Glomerular visceral epithelial cell (primary cell): ENCODE measurements around the gene ERGIC1.

ENCODE experiments used
- DNase-seq: peaks from one replicate; pipeline ENCODE4 v3.0.0-alpha.2; 2016; ENCODE audit errors: extremely low spot score

ERGIC1 gene

DNA sequence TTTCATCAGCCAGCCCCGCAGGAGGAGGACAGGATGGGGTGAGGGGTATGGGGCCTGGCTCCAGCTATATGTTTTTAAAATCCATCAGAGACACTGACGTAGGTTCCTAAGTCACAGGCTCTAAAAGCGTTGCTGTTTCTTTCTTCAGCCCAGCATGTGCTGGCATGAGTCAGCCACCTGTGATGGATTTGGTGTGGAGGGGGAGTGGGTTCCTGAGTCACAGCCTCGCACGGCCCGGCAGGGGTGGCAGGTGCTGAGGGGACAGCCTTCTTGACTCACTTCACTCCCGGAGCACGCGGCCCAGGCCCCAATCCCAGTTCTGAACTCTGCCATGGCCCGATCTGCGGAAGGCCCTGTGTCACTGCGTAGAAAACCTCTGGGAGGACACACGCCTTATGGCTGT lies 86.4 kb downstream of the ERGIC1 start:
- peak; percentile 90 for DNase-seq

DNA sequence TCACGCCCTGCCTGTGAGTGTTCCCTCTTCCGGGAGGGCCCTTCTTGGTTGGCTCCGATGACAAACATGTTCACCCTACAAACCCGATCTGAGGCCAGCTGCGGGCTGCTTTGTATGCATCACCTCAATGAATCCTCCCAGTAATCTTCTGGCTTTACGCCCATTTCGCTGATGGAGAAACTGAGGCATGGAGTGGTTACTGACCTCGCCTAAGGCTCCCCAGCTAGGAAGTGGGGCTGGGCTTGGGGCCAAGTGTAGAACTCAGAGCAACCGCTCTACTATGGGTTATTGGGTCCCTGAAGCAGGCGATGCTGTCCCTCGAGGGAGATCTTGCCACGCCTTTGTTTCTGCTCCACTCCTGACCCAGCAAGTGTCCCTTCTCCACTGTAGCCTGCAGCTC lies 86.9 kb downstream of the ERGIC1 start:
- DNase-seq, result no peak

DNA sequence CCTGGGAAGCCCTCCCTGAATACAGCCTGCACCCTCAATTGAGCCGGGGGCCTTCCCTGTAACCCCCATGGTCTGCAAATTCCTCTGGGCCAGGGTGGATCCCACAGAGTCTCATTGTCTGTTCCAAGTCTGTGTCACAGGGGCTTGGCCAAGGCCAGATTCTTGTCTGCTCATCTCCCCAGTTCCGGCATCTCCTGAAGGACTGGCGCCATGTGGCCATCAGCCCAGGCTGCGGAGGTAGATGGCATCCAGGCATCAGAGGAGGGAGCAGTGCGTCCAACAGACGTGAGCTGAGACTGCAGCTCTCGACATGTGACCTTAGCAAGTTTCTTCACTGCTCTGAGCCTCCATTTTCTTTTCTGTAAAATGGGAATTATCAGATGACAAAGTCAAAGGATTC lies 87.9 kb downstream of the ERGIC1 start:
- no peak for DNase-seq

DNA sequence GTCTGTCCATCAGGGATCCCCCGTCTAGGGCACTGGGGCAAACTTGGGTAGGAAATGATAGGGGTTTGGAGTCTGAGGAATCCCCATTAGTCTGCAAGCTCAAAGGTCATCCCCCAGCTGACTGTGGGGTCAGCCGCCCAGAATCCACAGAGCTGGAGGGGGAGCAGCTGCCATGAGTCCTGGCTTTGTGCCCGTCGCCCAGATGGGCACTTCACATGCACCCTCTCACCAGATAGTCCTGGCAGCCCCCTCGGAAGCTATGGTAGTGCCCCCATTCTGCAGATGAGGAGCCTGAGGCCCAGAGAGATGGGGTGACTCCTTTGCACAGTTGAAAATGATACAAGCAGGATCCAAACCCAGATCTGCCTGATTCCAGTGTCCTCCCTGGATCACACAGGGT lies 89.5 kb downstream of the ERGIC1 start:
- no peak for DNase-seq

DNA sequence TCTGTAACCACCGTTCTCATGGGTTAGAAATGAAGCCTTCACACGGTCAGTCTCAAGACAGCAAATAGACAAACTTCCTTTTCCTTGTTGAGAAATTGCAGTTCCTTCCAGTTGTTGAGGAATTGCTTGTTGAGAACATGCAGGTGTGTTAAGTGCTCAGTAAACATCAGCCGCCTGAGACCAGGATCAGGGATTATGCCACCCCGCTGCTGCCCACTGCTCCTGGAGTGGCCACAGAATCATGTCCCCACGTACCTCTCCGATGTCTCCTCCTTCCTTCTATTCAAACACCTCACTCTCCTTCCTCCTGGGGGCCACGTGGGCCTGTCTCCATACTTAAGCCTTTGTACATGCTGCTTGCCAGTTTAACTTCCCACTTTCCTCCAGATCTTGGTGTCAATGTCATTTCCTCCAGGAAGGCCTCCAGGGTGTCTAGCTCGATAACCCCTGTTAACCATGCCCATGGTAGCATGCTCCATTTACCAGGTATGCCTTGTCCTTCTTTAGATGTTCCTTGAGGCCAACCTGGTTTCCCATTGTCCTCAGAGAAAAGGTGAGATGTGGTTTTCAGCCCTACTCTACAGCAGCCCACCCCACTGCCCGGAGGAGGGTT lies 91.4 kb downstream of the ERGIC1 start:
- no peak for DNase-seq

DNA sequence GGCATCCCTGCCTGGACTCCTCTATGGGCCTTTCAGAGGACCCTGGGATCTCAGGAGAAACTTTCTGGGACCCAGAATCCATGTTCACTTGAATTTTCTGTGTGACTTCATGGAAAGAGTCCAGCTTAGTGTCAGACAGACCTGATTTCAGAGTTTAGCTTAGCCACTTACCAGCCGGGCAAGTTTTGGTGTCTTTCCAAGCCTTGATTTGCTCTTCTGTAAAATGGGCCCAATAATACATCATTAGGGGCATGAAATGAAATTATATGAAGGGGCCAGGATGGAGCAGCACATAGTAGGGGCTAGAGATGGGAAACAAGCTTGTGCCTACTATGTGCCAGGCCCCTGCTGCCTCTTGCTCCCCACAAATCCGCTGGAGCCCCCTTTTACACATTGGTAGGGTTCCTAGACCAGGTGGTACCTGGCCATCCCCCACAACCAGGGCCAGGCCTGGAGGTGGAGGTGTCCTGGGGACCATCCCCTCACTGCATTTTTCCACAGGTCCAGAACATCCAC lies 92.0 kb downstream of the ERGIC1 start:
- no peak for DNase-seq

DNA sequence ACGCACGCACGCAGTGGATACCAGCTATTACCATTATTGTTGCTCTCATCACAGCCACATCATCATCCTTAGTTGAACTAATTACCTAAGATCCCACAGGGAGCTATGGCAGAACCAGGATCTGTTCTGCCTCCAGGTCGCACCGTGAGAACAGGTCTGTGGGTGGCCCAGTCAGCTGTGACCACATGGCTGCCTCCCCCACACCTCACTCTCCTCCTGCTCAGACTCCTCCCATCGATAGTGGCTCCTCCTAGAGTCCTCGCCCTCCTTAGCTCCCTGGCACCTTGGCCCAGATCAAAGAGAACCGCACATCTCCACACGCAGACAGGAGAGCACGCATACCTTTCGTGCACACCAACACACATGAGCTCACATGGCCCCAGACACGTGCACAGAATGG lies 92.7 kb downstream of the ERGIC1 start:
- DNase-seq, result peak; percentile 54

DNA sequence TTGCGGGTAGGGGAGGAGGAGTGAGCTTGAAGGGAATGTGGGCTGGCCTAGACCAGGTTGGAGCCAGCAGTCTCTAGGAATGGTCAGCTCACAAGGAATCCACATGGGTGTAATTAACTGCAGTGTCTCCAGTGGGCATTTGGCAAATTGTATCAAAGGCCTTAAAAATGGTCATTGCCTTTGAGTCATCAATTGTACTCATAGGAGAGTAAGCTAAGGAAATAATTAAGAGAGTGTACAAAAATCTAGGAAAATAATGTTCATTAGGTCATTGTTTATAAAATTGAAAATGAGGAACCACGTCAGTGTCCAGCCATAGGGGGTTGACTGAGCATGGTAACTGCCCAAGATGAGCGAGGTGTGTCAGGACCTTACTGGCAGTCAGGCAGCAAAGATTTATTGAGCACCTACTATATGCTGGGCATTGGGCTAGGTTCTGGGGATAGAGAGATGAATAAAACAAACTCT lies 95.4 kb downstream of the ERGIC1 start:
- DNase-seq, result no peak

DNA sequence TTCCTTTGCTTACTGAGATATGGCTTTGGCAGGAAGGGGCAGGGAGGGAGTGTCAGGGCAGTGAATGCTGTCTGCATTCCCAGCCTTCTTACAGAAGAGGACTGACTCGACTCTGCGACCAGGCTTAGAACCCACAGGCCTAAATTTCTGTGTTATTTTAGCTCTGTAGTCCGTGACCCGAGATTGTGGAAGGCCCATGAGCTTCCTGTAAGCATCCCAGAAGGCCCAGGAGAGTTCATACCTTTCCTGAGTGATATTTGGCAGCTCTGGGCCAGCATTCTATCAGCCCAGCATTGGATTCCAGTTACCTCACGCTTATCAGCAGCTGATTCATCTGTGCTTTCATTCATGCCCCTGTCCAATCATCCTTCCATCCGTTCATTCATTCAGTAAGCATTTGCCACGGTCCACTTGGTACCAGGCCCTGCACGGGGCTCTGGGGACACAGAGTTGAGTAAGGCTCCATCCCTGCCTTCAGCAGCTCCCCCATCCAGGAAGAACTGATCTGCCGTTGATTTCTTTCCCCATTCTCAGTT lies 97.0 kb downstream of the ERGIC1 start:
- peak; percentile 96 for DNase-seq

DNA sequence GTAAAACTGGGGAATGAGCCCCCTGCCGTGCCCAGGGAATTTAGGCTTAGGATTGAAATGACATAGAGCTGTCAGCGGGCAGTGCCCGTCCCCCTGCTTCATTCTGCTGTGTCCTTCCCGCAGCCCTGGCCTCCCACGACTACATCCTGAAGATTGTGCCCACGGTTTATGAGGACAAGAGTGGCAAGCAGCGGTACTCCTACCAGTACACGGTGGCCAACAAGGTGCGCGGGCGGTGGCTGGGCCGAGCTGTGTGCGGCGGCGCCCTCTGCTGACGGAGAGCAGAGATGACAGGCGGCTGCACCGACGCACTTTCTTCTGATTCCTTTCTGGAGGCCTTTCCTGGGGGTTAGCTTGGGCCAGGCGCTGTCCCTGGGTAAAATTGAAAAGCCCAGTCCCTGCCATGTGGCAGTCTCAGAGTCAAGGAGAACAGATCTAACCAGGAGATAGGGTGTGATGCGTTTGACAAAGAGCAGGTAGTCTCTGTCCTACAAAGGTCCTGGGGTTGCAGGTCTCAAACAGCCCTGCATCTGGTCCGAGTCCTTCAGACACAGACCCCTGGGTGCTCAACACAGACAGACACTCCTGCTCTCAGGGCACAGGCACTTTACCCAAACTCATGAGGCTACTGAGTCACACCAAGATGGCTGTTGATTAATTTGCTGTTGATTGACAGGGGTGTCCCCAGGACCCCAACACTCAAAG lies 98.4 kb downstream of the ERGIC1 start:
- DNase-seq, result peak; percentile 79

DNA sequence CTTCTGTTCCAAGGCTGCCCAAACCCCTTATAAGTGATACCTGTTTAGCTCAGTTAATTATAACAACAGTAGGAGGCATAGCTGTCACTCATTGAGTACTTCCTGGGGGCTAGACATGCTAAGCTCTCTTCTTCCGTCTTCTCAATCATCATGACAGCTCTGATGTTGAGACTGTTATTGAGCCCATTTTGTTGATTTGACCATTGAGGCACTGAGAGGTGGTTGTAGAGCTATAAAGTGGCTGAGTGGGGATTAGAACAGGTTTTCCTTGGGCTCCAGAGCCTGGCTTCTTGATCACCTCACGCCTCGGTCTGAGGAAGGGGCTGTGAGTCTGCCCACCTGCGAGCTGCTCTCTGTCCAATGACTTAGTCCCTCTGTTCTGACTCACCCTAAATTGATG lies 99.2 kb downstream of the ERGIC1 start:
- no peak for DNase-seq

DNA sequence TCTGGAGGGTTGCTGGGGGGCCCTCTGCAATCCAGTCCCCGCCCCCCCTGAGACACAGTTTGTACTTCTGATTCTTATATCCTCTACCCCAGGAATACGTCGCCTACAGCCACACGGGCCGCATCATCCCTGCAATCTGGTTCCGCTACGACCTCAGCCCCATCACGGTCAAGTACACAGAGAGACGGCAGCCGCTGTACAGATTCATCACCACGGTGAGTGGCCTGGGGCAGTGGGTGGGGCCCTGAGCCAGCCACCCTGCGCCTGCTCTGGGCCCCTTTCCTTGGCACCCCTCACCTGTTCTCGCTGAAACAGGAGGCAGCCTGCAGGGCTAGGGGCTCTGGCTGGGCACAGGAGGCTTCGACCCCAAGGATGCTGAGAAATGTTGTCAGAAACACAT lies 101.0 kb downstream of the ERGIC1 start:
- DNase-seq, result no peak

DNA sequence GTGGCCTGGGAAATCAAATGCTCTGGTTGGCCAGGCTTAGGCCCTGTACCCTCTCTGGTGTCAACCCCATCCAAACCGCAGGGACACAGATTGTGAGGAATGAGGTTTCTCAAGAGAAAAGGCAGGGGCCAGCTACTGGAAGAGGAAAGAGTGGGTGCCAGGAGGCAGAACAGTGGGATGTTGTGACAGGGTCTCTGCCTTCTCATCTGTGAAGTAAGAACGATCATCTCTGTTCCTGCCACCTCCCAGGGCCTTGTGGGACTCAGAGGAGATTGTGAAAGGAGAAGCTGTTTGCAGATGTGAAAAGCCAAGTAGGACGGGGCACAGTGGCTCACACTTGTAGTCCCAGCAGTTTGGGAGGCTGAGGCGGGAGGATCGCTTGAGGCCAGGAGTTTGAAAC lies 102.3 kb downstream of the ERGIC1 start:
- DNase-seq, result no peak

DNA sequence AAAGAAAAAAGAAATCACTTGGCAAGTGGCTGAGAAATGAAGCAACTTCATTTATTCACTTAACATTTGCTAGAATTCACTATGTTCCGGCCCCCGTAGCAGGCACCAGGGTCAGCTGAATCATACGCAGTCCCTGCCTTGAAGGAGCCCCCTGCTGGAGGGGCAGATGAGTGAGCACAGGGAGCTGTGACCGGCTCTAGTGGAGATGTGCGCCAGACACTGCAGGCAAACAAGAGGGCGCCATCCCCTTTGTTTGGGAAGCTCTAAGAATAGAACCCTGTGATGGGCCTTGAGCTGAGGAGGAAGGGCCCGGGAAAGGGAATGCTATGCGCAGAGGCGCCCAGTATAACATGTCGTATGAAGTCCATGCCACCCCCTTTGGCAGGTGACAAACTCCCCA lies 105.0 kb downstream of the ERGIC1 start:
- no peak for DNase-seq

DNA sequence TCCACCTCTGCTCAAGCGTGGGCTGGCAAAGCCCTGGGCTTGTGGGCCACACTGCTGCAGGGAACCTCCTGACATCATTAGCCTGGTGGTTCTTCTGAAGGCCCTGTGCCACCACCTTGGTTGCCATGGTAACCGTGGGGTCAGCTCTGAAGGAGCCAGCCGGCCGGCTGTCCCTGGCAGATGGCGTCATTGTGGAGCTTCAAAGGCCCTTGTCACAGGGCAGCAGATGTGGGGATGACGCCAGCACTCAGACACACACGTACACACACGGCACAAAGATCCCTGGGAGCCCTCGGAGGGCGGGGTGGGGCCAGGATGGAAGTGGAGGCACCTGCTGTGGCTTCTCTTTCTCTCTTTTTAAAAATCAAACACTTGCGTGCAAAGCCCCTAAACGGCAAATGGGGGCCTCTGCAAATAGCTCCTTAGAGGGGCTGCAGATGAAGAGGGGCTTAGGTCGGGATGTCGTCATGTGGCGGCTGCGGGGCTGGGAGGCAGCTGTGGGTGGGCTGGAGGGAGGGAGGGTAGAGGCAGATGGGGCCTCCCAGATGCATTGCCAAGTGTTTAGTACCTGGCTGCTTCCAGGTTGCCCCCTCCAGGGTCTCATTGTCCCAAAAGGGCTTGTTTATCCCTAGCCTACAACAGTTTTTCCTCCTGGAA lies 105.7 kb downstream of the ERGIC1 start:
- no peak for DNase-seq

DNA sequence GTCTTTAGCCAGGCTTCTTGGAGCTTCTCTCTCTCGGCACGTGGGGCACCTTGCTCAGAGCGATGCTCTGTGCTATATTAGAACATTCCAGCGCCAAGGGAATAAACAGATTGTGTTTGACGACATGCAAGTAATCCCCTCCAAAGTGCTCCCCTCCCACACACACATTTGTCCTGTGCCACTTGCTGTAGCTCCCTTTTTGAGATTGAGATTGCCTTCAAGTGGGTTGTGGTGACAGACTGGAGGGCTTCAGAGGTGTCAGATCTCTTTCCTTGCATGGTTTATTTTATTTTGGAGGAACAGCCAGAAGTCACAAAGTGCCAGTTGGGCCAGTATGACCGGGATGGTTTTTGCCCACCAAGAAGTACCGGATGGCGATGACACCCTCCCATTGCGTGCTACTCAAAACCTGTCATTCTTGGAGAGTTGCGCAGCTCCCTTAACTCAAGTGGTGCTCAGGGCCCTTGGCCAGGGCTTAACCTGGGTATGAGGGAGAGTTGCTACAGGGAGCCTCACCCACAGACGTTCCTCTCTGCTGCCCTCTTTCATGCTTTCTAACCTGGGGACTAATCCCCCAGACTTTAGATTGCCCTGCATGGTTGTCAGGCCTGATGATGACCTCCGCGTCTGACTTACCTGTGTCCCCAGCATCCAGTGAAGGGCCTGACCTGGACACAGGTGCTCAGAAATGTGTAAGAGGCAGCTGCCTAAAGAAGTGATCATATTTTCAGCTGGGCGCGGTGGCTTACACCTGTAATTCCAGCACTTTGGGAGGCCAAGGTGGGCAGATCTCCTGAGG lies 106.4 kb downstream of the ERGIC1 start:
- no peak for DNase-seq

DNA sequence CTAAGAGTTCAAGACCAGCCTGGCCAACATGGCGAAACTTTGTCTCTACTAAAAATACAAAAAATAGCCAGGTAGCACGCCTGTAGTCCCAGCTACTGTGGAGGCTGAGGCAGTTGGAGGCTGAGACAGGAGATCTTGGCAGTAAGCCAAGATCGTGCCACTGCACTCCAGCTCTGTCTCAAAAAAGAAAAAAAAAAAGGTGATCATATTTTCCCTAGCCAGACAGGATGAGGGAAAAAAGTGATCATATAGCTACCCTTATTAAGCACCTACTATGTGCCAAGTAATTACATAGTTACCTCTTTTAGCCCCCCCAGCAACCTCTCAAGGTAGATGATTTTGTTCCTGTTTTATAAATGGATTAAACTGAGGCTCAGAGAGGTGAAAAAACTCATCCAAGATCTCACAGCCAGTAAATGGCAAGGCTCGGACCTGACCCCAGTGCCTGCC lies 107.0 kb downstream of the ERGIC1 start:
- DNase-seq, result peak; percentile 42

DNA sequence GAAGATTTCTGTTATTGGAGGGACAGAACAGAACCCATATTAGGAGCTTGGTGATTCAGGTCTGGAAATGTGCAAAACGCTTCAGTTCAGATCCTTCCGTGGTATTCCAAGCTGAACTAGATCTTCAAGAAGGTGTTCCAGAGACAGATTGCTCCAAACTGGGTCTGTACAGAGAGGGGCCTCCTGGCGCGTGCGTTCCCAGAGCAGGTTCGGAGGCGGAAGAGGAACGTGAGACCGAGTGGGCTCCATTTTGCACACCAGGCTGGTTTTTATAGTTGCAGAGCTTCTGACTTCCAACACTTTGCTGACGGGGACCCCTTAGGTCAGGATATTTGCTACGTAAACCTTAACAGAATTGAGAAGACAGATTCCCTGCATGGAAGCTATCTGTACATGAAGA lies 108.5 kb downstream of the ERGIC1 start:
- DNase-seq, result no peak

DNA sequence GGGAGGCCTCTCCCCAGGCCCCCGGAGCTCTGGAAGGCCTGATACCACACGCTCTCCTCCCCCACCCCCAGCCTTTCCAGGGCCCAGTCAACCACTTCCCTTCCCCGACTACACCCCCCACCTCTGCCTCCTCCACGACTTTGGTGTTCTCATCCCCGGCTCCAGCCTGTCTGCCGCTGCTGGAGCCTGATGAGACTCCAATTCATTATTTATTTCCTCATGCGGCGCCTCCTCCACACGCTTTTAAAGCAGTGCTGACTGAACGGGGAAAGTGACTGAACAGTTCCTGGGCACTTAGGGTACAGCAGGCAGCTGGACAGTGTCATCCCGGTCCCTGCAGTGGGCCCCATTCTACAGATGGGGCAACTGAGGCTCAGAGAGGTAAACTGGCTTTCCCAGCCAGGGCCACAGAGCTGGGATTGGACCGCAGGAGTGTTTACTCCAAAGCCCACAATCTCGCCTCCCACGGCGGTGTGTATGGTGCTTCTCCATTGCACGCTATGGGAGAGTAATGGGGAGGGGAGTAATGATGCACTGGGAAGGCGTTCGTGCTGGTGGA lies 109.3 kb downstream of the ERGIC1 start:
- peak; percentile 96 for DNase-seq

DNA sequence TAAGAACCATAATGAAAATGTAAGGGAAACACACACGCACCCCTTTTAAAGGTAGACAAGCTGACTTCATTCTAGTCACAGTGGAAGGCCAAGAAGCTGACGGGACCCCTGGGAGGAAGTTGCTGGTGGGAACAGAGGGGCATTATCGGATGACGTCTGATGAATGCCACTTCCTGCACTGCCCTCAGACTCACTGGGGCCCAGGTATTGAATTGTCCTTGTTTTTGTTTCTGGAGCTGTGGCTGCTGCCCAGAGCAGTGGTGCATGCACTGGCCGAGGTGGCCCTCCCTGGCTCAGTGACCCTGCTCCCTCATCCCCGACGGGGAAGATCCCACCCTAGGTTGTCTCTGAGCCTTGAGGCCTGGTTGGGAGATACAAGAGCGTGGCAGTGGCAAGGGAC lies 109.9 kb downstream of the ERGIC1 start:
- peak; percentile 92 for DNase-seq

DNA sequence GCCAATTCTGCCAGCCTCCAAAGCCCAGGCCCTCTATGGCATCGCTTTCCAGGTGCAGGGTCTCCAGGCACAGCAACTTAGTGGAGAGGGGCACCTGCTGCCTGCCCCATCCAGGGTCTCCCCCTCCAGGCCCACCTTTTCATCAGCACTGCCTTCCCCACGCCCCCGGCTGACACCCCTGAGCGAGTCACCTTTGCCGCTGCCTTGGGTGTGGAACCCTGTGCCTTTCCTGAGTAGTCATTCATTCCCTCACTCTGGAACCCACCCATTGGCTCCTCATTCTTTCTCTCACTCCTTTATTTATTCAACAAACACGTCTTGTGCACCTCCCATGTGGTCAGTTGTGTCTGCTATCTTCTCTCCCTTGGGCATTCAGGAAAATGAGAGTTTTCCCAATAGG lies 110.7 kb downstream of the ERGIC1 start:
- DNase-seq, result peak; percentile 31
